Spleen (tissue), 7 donors: ENCODE results near the gene BNIP3.

Source experiments
- POLR2A ChIP-seq, 3 donors: fragments of 450-650 bp; IDR thresholded peaks; one replicate each; pipeline ENCODE4 v1.5.1; 2017; ENCODE audit warnings: antibody characterized with exemption in 3 of 3, mild to moderate bottlenecking in 1 of 3
- POLR2AphosphoS5 ChIP-seq, 3 donors: sonication (generic); formaldehyde crosslinking; IDR thresholded peaks; one replicate each; pipeline ENCODE4 v1.5.1; 2017; ENCODE audit warnings: antibody characterized with exemption in 3 of 3
- TF ChIP-seq, protein P1 (sequence below), 11 experiments: fragments of 200-600 bp in 7 of 11; fragments of 450-650 bp in 4 of 11; sonication (generic) in 4 of 11; IDR thresholded peaks in 8 of 11; conservative IDR thresholded peaks in 3 of 11; 1 replicate in 7 of 11; 2 replicates in 4 of 11; pipeline versions ENCODE4 v1.4.0 to v1.8.0; 2016 to 2021; ENCODE audit warnings: antibody characterized with exemption in 11 of 11, inconsistent platforms in 4 of 11, mild to moderate bottlenecking in 1 of 11
- donor health status: DM: no; HTN: no; CAD: no; lungs with moderate emphysema.
- donor health status: DM: no; HTN: no; CAD: no.
- donor health status: DM: no; HTN: no; CAD: no.

DNA sequence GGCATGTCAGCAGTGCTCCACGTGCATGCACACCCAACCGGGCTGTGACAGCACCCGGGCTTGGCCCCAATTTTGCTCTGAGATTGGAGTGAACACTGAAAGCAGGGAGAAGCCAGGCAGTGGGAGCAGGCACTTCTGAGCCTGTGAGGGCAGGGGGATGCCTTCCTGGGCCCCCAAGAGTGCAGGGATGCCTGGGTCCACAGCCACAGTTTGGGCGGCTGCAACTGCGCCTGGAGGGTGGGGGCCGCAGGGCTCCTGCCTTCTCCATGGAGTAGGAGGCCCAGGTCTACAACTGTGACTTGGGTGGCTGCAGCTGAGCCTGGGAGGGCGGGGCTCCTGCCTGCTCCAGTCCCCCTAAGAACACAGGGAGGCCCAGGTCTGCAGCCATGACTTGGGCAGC is 37.6 kb upstream of the BNIP3 start:
- TF ChIP-seq, protein P1, sequence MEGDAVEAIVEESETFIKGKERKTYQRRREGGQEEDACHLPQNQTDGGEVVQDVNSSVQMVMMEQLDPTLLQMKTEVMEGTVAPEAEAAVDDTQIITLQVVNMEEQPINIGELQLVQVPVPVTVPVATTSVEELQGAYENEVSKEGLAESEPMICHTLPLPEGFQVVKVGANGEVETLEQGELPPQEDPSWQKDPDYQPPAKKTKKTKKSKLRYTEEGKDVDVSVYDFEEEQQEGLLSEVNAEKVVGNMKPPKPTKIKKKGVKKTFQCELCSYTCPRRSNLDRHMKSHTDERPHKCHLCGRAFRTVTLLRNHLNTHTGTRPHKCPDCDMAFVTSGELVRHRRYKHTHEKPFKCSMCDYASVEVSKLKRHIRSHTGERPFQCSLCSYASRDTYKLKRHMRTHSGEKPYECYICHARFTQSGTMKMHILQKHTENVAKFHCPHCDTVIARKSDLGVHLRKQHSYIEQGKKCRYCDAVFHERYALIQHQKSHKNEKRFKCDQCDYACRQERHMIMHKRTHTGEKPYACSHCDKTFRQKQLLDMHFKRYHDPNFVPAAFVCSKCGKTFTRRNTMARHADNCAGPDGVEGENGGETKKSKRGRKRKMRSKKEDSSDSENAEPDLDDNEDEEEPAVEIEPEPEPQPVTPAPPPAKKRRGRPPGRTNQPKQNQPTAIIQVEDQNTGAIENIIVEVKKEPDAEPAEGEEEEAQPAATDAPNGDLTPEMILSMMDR (IDR thresholded peaks at IDR 0.05 in 8 of 11, conservative IDR thresholded peaks at IDR 0.05 in 3 of 11): no peak
- TF ChIP-seq POLR2A (IDR thresholded peaks at IDR 0.05) (no peak), POLR2AphosphoS5 (IDR thresholded peaks at IDR 0.05) (no peak)
